Fibroblast of villous mesenchyme (primary cell): ENCODE data around the gene LZTS2. TPM values are rescaled to one million over a fixed set of nuclear protein-coding genes. Genes with fewer than 3 reads are reported as not detected.

ENCODE experiments used
- DNase-seq: peaks from one replicate; pipeline ENCODE4 v3.0.0-alpha.2; 2010; ENCODE audit warnings: low read depth
- H3K4me3 ChIP-seq: 2 replicates; pipeline ENCODE4 v1.5.1; 2011; ENCODE audit warnings: low read depth, mild to moderate bottlenecking, low read length
- CTCF ChIP-seq: IDR thresholded peaks from 2 replicates; pipeline ENCODE4 v1.5.1; 2012; ENCODE audit warnings: low read depth, mild to moderate bottlenecking, low read length; ENCODE audit not compliant: insufficient read depth
- total RNA-seq: library from RNA; depleted of rRNA; stranded (reverse); fragments of >200 nt; gene quantifications from 2 replicates; pipeline ENCODE4 v1.2.3, GENCODE V29; 2012

The LZTS2 gene
- total RNA-seq, 1 donor, result 87.7 TPM

- peak; percentile 96 for TF ChIP-seq CTCF
- DNase-seq, result peak; percentile 67
- no peak overlapping the region for H3K4me3 ChIP-seq
Measured at GRCh38 chr10:101014230-101014884, 14.7 kb downstream of the LZTS2 start.

GRCh38 chr10:101014966-101015581 lies 15.5 kb downstream of the LZTS2 start:
- no peak for TF ChIP-seq CTCF
- no peak overlapping the region for H3K4me3 ChIP-seq
- DNase-seq, result peak; percentile 71

- TF ChIP-seq CTCF, result no peak
- no peak overlapping the region for H3K4me3 ChIP-seq
- no peak for DNase-seq
Measured at GRCh38 chr10:101015582-101015973, 16.0 kb downstream of the LZTS2 start.

- DNase-seq, result no peak
- TF ChIP-seq CTCF, result no peak
- H3K4me3 ChIP-seq, result no peak overlapping the region
Measured at GRCh38 chr10:101016814-101017213, 17.2 kb downstream of the LZTS2 start.

GRCh38 chr10:101018118-101018599 lies 18.6 kb downstream of the LZTS2 start:
- TF ChIP-seq CTCF, result no peak
- no peak overlapping the region for H3K4me3 ChIP-seq
- no peak for DNase-seq

GRCh38 chr10:101018600-101019439 lies 19.2 kb downstream of the LZTS2 start:
- DNase-seq, result peak; percentile 77
- no peak overlapping the region for H3K4me3 ChIP-seq
- peak; percentile 78 for TF ChIP-seq CTCF
